Measurements from ENCODE around the gene ARHGEF1.
"Not testable (repeated sequence)": the region's sequence is repeated elsewhere in the genome, so short reads cannot be mapped to it uniquely, and the experiment has no call there.

The ARHGEF1 gene

DNA sequence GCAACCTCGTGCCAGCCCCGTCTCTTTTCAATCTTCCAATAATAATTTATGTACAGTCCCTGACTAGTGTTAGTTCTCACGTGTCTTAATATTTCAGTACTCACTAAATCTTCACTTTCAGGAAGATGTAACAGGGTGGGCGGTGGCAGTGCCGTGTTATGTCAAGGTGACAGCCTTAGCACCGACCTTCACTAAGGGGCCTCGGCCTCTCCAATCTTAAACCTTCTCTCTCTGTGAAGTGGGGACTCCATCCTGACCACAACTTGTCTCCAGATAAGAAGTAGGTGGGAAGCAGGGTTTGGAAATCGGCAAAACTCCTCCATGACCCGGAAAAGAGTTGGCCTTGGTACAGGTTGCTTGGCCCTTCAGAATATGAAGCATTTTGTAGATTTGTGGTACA lies 21.1 kb upstream of the ARHGEF1 start:
- no peak for DNase-seq (ENCODE audit: low read depth, low spot score)

DNA sequence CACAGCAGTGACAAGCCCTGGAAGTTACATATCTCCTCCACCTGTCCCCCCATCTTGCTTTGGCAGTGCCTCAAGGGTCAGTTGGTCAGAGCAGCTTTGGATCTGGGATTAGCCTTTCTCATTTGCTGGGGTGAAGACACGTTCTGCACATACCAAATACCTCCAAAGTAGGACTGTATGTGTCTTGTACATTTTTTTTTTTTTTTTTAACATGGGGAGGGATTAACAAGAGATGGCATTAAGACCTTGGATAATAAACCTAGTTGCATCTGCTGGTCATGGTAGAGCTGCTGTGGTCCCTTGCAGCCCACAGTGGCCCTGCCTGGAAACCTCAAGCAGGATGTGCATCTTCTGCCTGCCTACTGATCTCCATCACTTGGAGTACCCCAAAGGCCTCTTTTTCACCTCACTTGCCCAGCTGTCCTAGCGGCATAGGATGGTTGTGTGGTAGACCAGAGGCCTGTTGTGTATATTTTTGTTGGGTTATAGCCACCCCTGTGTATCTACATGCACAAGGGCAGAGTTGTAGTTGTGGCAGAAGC lies 20.5 kb upstream of the ARHGEF1 start:
- no peak for DNase-seq (ENCODE audit: low read depth, low spot score)

DNA sequence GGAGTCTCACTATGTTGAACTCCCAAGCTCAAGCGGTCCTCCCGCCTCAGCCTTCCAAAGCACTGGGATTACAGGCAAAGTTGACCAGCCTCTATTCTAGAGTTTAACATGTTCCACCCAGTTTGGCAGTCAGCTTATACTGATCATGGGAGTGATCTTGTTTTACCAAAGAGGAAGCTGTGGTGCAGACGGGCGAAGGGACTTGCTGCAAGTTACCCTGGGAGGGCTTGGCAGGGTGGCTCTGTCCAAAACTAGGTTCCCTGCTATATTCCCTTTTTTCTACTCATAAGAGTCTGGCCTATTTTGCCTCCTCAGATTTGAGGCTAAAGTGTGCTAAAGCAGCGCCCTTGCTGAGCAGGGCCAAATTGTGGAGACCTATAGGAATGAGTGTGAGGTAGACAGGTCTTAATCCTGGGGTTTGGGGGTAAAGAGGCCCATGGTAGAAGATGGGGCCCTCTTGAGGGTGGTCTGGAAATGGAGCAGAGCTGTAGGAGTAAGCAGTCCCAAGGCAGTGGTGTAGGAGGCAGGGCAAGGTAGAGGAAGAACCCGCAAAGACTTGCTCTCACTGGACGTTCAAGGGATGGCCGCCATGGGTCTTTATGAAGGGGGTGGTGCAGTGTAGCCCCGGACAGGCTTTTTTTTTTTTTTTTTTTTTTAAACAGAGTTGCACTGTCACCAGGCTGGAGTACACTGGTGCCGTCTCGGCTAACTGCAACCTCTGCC lies 19.6 kb upstream of the ARHGEF1 start:
- no peak for DNase-seq (ENCODE audit: low read depth, low spot score)

DNA sequence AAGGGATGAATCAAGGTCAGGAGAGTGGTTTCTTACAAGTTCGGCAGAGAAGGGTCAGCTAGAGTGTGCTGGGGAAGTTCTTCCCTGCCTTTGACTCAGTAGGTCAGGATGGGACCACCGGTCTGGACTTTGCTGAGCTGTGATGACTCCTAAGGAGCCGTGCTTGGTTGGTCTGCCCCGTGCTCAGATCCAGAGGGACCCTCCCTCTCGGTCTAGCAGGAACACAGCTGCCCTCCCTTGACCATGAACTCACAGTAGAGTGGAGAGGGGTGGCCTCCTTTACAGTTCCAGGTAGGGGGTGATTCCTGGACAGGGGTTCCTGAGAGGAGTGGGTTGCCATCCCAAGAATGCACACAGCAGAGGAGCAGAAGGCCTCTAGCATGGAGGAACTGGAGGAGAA lies 18.6 kb upstream of the ARHGEF1 start:
- no peak for DNase-seq (ENCODE audit: low read depth, low spot score)

DNA sequence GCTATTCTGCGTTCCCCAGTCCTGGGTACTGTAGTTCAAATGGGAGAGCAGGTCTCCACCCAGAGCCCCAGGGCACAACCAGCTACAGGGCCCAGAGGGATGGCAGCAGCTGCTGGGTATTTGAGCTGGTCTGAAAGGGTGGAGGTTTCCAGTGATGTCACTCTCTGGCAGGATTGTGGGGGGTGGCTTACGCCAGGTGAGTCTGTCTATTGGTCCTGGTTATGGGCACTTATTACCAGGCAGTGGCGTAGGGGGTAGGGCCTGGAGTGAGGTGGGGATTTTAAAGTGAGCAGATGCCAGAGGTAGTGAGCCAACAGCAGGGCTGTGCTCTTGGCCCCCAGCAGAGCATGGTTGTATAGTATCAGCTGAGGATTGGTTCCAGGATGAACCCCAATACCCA lies 16.7 kb upstream of the ARHGEF1 start:
- DNase-seq (ENCODE audit: low read depth, low spot score), result peak; percentile 49

DNA sequence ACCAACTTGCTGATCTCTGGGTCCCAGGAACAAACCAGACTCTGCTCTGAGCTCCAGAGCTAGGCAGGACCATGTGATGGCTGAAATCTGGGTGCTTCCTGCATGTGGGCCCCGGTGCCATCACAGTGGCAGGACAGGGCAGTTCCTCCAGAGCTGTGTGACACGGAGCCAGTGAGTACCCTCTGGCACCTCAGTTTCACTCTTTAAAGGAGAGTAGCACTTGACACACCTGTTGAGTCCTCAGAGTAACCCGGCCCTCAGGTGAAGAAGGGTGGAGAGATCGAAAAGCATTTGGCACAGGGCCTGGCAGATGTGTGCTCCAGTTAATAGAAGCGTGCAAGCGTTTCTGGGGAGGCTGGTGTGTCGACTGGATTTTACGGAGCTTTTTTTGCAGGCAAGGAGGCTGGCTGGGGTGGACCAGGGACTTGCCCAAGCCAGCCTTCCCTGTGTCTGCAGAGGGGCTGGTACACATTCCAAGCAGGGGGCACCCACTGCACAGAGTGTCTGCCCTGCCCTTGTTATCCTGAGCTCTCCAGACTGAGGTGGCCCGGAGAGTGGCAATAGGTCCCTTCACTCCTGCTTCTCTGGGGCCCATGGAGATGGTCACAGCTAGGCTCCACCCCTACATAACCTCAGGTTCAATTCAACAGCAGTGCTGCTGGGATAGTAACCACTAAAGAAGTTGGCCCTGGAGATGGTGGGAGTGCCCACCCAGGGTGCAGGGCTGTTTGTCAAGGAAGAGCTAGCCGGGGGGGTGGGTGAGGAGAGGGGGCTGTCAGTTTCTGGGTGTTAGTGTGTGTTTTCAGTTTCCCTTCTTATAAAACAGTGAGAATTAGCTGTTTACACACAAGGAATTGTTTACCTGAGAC lies 14.6 kb upstream of the ARHGEF1 start:
- no peak for DNase-seq (ENCODE audit: low read depth, low spot score)

DNA sequence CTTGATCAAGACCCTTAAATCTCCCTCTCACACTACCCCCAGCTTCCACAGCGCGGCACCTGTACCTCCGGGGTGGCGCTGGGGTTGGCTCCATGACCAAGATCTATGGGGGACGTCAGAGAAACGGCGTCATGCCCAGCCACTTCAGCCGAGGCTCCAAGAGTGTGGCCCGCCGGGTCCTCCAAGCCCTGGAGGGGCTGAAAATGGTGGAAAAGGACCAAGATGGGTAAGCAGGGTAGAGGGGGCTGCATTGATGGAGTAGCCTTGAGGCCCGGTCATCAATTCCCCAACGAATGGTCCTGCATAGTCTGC lies 14.0 kb upstream of the ARHGEF1 start:
- no peak for DNase-seq (ENCODE audit: low read depth, low spot score)

DNA sequence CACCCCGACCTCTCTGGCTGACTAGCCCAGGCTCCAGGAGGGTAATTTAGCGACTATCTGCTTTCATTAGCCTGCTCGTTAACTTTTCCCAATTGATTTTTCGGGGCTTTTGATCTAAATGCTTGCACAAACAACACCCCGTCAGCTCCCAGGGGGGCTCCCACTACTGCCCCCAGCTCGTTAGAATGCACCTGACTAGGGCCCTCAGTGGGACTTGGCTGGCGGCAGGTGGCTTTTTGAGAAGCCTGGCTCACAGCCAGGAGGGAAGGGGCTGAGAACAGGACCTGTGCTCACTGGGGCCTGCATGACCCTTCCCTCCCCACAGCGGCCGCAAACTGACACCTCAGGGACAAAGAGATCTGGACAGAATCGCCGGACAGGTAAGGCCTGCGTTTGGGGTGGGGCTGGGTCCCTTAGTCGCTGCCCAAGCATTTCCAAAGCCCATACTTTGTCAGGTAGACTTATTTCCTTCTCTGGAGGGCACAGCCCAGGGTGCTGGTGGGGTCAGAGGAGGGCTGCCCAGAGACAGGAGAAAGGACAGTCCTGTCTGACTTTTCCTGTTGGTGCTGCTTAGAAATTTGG lies 13.5 kb upstream of the ARHGEF1 start:
- no peak for DNase-seq (ENCODE audit: low read depth, low spot score)

DNA sequence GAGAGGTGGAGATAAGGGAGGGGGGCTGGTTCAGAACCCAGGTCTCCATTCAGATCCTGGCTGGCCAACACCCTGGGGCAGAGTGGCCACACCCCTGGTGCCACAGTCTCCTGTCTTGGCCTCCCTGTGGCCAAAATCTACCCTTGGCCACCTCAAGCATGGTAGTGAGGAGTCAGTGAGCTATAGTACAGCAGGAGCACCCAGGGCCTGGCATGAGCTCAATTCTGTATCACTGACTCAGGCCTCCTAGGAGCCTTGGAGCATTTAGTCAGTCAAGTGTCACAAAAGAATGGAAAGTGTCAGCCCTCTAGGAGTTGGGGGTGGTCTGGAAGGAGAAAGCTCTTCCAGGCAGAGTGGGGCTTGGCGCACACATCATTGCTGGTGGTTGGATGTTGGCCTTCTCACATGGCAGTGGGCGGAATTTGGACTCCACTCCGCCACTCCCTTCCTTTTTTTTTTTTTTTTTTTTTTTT lies 12.5 kb upstream of the ARHGEF1 start:
- DNase-seq (ENCODE audit: low read depth, low spot score), result no peak

DNA sequence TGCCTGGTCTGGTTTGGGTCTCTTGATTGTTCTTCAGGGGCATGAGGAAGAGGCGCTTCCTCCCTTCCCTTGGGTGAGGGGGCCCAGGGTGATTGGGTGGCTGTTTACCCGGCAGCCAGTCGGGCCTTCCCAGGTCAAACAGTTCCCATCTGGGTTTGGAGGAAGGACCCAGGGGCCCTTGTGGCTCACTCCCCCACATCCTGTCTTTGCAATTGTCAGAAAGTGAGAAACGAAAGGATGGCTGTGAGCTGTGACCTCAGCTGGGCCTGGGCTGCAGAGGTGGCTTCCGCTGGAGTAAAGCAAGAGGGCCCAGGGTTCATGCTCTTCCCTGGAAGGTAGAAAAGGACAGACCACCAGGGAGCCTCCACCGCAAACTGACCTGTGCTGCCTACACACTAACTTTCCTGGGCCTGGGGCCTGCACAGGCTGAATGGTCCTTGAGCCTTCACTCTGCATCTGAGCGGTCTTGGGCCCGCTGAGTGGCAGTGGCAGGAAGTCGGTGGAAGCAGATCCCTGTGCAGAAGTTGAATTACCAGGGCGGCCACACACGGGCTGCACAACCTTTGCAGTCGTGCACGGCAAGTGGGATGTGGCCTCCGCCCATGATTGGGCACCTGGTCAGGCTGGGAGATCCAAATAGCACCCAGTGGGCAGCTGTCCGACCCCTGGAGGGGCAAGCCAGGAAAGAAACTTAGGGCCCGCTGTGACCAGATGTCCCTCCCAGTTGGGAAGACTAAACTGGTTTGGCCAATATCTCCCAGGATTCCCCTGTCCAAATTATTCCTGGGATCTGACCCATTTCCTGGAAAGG lies 11.2 kb upstream of the ARHGEF1 start:
- DNase-seq (ENCODE audit: low read depth, low spot score), result no peak

DNA sequence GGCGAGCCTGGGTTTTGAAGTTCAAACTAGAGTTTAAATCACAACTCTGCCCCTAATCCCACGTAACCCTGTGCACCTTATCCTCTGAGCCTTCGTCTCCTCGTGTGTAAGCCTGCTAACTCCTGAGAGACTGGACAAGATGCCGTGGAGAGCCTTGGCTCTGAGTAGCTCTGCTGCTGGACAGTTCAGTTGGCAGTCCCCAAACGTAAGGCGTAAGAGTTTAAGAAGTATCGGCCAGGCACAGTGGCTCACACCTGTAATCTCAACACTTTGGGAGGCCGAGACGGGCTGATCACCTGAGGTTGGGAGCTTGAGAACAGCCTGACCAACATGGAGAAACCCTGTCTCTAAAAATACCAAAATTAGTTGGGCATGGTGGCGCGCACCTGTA lies 10.6 kb upstream of the ARHGEF1 start:
- no peak for DNase-seq (ENCODE audit: low read depth, low spot score)

DNA sequence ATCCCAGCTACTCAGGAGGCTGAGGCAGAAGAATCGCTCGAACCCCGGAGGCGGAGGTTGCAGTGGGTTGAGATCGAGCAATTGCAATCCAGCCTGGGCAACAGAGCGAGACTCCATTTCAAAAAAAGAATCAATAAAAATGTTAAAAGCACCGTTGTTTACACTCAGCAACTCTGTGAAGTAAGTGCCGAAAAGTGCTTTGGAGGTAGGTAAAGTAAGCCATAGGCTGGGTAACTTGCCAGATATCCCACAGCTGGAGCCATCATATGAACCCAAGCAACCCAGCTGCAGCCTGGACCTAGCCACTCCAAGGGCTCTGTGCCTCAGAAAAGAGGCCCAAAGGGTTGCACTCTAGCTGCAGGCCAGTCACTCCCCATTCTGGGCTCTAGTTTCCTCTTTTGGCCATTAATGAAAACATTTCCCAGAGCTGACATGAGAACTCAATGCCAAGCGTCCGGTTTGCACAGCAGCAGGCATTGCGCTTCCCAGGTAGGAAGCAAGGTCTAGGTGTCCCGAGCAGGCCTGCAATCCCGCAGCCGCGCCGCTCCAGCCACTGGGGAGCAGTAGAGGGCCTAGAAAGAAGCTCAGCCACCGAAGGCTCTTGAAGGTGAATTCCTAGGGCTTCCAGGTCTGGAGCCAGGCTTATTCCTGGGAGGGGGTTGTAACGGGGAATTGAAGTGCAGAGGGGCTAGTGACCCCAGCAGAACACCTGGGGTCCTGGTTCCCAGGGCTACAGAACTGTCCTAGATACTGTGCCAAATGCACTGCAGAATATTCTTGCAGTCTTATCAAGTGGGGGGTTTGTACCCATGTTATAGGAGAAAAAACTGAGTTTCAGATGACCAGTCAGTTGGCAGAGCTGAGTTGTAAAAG lies 10.0 kb upstream of the ARHGEF1 start:
- peak; percentile 93 for DNase-seq (ENCODE audit: low read depth, low spot score)

DNA sequence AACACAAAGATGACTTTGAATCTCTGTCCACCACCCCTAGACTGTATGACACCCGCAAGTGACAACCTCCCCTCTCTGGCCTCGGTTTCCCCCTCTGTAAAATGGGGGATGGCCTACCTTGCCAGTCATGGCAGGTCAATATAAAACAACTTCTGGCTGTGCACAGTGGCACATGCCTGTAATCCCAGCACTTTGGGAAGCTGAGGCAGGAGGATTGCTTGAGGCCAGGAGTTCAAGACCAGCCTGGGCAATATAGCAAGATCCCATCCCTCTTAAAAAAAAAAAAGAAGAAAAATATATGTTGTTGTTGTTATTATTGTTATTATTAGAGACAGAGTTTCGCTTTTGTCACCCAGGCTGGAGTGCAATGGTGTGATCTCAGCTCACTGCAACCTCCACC lies 7.0 kb upstream of the ARHGEF1 start:
- DNase-seq (ENCODE audit: low read depth, low spot score), result not testable (repeated sequence)

DNA sequence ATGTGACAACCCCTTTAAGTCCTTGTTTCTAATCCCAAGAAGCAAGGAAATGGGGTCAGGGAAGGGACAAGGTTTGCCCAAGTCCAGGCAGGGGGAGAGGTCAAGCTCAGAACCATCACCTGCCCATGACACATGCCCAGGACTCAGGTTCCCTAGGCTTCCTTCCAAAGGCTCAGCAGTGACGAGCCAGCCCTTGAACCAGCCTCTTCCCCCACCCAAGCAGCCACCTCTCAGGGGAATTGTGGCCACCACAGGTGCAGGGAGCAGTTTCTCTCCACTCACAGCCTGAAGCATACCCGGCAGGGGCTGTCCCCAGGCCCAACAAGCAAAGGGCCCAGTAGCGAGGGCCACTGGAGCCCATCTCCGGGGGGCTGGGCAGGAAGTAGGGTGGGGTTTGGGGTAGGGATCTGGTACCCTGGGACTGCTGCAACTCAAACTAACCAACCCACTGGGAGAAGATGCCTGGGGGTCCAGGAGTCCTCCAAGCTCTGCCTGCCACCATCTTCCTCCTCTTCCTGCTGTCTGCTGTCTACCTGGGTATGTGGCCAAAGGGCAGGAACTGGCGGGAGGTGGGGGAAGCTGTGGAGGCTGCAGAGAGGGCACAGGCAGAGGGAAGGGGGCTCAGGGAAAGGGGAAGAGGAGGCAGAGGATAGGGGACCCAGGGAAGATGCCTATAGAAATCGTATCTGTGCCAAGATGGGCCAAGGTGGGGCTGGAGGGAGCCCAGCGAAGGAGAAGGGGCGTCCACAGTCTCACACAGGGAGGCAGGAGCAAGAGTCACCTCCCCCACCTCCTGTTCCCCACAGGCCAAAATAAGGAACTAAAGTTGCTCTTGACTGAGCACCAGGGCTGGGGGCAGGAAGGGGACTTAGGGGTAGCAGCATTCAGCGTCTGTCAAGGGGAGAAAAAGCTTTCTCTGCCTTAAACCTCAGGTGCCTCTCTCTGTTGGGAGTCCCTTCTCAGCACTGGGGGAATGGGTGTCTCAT lies 5.8 kb upstream of the ARHGEF1 start, which contains the start of gene CD79A:
CD79A (plus strand) TSS at position 433 of the 986 bp plus-strand sequence; CDS start at position 459, 26 bp downstream.
- no peak for DNase-seq (ENCODE audit: low read depth, low spot score)

DNA sequence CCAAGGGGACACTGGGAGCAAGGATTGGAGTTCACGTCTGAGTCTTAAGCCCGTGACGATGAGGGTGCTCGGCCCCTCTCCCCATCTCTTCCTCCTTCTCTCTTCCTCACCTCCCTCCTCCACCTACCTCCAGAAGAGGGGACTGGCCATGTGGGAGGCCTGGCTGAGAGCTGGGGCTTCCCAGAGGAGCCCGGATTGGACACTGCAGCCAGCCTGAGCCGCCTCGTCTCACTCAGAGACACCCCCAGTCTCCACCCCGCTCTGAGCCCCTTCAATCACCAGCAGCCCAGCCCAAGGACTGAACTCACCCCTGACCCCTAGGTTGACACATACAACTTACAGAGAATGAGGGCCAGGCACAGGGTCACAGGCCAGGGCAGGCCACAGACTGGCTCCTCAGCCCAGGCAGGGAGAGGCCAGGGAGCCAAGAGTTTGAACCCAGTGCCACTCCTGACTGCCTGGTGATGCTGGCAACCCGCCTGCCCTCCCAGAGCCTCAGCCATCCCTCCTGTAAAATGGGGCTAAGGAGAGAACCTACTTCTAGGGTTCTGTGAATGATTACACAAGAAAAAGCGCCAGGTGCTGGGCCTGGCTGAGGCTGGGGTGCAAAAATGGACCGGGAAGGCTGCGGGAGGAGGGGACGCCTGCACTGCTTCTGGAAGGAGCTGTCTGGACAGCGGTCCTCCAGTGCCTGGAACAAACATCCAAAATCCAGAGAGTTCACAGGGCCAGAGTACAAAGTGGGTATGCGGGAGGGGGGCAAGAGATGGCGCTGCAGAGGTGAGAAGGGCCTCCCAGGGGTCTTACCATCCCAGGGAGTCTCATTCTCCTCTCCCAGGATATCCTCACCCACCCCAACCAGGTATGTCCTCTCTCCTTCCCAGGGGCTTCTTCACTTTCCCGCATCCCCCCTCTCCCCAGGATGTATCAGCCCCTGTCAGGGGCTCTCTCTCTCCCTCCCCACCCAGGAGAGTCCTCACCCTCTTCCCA lies 4.8 kb upstream of the ARHGEF1 start:
- no peak for DNase-seq (ENCODE audit: low read depth, low spot score)

DNA sequence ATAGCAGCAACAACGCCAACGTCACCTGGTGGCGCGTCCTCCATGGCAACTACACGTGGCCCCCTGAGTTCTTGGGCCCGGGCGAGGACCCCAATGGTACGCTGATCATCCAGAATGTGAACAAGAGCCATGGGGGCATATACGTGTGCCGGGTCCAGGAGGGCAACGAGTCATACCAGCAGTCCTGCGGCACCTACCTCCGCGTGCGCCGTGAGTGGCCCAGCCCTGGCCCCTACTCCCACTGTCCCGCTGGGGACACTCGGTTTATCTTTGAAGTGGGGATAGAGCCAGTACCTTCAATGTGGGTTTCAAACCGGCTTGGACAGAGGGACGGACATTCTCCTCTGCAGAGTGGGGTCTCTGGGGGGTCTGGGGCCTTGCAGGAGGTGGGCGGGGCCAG lies 3.9 kb upstream of the ARHGEF1 start:
- no peak for DNase-seq (ENCODE audit: low read depth, low spot score)

DNA sequence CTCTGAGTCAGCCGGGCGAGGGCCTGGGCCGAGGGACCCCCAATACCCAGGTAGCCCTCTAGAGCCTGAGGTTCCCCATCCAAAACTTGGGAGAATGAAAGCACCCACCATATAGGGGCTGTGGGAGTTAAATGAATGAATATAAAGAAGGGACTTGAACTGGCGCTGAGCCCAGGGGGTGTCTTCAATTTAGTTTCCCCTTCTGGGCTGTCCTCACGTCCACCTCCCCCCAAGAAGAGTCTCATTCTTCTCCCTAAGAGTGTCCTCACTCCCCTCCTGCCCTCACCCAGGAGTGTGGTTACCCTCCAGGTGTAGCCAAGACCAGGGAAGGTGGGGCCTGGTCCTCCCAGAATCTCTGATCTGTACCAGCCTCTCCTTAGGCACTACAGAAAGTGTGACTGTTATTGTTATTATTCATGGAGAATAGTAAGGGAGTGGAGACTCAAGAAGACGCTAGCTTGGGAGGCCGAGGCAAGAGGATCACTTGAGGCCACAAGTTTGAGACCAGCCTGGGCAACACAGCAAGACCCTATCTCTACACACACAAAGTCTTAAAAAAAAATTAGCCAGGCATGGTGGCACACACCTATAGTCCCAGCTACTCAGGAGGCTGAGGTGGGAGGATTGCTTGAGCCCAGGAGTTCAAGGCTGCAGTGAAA lies 3.2 kb upstream of the ARHGEF1 start:
- no peak for DNase-seq (ENCODE audit: low read depth, low spot score)

DNA sequence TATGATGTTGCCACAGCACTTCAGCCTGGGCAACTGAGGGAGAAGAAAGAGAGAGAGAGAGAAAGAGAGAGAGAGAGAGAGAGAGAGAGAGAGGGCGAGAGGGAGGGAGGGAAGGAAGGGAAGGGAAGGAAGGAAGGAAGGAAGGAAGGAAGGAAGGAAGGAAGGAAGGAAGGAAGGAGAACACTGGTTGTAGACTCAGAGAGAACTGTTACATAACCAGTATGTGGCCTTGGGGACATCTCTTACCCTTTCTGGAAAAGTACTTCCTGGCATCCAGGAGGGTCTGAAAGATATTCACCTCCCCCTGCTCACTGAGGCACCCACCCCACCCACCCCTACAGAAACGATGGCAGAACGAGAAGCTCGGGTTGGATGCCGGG lies 2.7 kb upstream of the ARHGEF1 start:
- no peak for DNase-seq (ENCODE audit: low read depth, low spot score)

Data from ELF-1 (cell line).